KOPT-K1 (cell line): ENCODE measurements around the gene STARD8.
"Not testable (repeated sequence)": the region's sequence is repeated elsewhere in the genome, so short reads cannot be mapped to it uniquely, and the experiment has no call there.

ENCODE experiments used
- H3K27ac ChIP-seq: fragments of 200-600 bp; sonication (generic); 2 replicates; pipeline ENCODE4 v1.5.1; 2016; ENCODE audit warnings: antibody characterized with exemption, mild to moderate bottlenecking, low read depth, low read length; ENCODE audit not compliant: poor library complexity, severe bottlenecking
- H3K36me3 ChIP-seq: fragments of 200-600 bp; sonication (generic); 2 replicates; pipeline ENCODE4 v1.5.1; 2017; ENCODE audit warnings: antibody characterized with exemption, mild to moderate bottlenecking, low read length, moderate library complexity; ENCODE audit not compliant: insufficient read depth
- H3K9me3 ChIP-seq: fragments of 200-600 bp; sonication (generic); 2 replicates; pipeline ENCODE4 v1.5.1; 2017; ENCODE audit warnings: antibody characterized with exemption, low read length, mild to moderate bottlenecking; ENCODE audit not compliant: insufficient read depth, poor library complexity, severe bottlenecking

STARD8 gene

DNA sequence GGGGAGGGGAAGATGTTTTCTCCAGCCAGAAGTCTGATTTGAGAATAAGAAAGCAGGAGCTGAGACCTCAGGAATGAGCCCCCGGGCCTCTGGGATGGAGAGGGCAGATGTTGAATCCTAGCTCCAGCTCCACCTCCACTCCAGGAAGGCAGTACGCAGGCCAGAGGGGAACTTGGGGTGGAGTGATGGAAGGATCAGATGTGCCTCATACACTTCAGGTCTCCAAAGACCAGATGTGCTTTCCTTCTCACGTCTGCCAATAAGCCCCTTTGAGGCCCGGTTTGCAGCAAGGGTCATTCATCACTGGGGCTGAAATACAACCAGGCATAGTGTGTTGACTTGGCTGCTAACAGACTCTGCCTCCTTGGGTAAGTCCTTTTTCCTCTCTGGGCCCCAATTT is 28.1 kb downstream of the STARD8 start:
- no peaks in the 10 kb centered on the region for H3K9me3 ChIP-seq
- no peak overlapping the region for H3K27ac ChIP-seq
- H3K36me3 ChIP-seq = no peaks in the 10 kb centered on the region

DNA sequence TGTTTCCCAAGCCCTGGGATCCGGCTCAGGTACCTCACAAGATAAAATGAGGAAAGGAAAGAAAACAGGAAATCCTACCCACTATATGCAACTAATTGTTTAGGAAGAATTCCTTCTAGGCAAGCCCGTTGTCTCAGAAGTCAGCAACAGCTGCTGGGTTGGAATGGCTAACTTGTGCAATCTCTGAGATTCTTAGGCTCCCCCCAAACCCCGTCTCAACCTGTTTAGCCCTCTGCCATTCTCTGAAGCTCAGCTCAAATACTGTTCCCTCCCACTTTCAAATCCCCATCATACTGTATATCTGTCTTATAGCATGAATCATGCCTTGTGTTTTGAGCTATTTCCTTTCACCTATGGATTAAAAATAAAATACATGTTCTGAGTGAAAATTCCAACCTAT is 28.9 kb downstream of the STARD8 start:
- Histone ChIP-seq H3K36me3 (no peaks in the 10 kb centered on the region), H3K9me3 (no peaks in the 10 kb centered on the region), H3K27ac (no peak overlapping the region)

DNA sequence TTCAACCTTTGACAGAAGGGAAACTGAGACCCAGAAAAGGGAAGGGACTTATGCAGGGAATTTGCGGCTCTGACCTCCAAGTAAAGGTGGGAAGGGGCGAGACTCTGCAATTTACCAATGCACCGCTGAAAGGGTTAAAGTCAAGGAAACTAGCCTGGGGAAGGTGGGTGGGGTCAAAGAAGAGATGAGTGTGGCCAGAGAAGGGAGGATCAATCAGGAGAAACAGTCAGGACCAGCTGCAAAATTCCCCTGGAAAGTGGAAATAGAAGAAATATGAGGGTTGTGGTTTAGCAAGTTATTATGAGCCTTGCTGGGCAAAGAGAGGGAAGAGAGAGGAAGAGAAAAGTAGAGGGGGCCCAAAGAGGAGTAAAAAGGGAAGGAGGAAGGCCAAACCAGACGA is 30.5 kb downstream of the STARD8 start:
- Histone ChIP-seq H3K36me3 (no peaks in the 10 kb centered on the region), H3K9me3 (no peaks in the 10 kb centered on the region), H3K27ac (no peak overlapping the region)

DNA sequence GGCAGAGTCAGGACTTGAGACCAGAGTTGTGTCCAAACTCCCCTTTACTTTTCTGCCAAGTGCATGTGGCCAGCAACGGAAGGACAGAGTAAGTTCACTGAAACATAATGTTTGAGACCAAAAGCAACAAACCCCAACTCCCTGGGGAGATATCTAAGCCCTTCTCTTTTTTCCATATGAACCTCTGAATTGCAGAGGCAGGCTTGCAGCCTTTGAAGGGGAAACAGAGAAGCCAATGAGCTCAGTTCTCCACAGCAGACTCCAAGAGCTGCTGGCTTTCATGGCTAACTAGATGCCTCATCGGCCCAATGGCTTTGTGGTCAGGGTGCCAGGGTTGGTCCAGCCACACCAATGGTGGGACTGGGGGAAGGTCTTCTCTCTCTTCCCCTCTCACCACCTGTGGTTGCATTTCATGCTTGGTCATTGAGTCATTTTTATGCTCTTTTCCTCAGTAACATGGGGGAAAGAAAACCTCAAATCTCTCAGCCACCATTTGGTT is 34.0 kb downstream of the STARD8 start:
- H3K9me3 ChIP-seq = no peaks in the 10 kb centered on the region
- H3K27ac ChIP-seq = no peak overlapping the region
- H3K36me3 ChIP-seq = no peaks in the 10 kb centered on the region

DNA sequence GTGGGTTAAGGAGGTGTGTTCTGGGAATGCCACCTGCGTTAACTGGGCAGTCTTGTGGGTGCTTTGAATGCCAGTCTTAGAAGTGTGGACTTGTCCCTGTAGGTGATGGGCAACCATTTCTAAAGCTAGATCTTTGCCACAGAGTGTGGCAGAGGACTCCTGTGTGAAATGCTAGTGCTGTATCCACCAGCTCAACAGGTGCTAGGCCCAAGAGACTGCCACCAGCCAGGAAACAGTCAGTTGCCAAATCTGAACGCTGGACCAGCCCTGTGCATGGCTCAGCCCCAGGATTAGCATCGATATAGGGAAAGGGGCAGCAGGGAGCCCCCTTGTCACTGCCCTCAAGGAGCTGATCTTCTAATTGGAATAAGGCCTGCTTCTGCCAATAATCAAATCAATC is 35.3 kb downstream of the STARD8 start:
- H3K27ac ChIP-seq = no peak overlapping the region
- no peaks in the 10 kb centered on the region for H3K36me3 ChIP-seq
- H3K9me3 ChIP-seq = no peaks in the 10 kb centered on the region

DNA sequence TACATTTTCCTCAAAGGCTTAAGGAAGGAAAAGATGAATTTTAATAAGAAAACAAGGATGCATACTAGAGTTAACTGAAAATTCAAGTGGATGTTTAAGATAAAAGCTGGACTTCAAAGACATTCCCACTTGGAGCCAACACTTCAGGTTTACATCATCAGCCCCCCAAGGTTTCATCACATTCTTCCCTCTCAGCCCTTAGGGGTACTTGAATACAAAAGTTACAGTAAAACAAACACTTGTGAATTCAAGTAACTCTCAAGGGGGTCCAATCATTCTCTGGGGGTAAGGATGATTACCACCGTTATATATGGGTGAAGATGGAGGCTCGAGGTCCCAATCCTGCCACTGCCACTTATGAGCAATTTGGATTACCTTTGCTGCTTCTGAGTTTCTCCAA is 36.1 kb downstream of the STARD8 start:
- Histone ChIP-seq H3K36me3 (no peaks in the 10 kb centered on the region), H3K9me3 (no peaks in the 10 kb centered on the region), H3K27ac (no peak overlapping the region)

DNA sequence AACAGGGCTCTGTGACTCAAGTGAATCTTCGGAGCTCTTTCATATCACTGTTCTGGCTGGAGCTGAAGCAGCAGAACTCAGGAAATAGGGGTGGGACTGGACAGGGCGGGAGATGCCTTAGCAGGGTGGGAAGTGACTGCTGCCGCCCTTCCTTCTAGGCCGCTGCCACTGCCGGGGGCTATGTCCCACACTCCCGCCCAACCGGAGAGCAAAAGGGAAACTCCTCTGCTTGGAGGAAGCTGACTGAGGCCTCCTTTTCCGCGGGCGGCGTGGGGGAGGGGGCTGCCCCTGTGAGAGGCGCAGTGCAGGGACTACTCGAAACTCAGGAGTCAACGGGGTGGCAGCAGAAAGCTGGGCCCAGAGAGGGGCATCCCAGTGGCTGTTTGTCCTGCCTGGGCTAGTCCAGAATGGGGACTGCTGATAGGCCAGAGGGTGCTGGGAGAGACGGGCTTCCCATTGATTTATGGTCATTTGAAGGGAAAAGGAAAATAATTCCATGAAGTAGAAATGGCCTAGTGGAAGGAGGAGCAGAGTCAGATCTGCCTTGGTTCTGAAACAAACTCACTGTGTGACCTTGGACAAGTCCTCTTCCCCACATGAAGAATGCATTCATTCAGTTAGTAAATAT is 36.9 kb downstream of the STARD8 start:
- no peaks in the 10 kb centered on the region for H3K36me3 ChIP-seq
- no peaks in the 10 kb centered on the region for H3K9me3 ChIP-seq
- H3K27ac ChIP-seq = no peak overlapping the region

DNA sequence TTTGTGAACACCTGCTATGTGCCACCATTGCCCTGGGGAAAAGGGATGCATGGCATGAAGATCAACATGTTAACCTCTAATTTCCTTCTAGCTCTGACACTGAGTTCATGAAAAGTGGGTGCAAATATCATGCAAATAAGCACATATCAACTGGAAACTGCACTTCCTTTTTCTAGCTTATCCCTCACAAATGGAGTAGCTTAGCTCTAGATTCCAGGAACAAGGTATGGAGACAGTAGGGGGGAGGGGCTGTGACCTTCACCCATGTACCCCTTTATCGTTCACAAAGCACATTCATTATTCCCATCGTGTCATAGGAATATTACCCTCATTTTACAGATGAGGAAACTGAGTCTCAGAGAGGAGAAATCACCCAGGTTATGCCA is 37.4 kb downstream of the STARD8 start:
- Histone ChIP-seq H3K36me3 (no peaks in the 10 kb centered on the region), H3K9me3 (no peaks in the 10 kb centered on the region), H3K27ac (no peak overlapping the region)

DNA sequence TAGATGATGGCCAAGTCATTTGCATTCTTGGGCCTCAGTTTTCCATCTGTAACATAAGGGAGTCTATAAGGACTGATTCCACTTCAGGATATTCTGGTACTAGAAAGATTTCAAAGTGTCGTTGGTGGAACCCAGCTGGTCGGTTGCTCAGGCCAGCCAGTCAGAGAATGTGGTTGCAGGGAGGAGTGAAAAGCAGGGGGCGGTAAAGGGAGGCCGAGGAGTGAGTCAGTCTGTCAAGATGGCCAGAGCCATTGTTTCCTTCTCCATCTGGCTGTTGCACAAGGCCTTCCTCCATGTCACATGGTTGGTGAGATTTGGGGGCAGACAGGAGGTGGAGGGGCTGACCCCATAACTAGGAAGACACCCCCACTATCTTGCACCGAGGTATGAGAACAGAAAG is 38.2 kb downstream of the STARD8 start:
- Histone ChIP-seq H3K9me3 (no peaks in the 10 kb centered on the region), H3K36me3 (no peaks in the 10 kb centered on the region), H3K27ac (no peak overlapping the region)

DNA sequence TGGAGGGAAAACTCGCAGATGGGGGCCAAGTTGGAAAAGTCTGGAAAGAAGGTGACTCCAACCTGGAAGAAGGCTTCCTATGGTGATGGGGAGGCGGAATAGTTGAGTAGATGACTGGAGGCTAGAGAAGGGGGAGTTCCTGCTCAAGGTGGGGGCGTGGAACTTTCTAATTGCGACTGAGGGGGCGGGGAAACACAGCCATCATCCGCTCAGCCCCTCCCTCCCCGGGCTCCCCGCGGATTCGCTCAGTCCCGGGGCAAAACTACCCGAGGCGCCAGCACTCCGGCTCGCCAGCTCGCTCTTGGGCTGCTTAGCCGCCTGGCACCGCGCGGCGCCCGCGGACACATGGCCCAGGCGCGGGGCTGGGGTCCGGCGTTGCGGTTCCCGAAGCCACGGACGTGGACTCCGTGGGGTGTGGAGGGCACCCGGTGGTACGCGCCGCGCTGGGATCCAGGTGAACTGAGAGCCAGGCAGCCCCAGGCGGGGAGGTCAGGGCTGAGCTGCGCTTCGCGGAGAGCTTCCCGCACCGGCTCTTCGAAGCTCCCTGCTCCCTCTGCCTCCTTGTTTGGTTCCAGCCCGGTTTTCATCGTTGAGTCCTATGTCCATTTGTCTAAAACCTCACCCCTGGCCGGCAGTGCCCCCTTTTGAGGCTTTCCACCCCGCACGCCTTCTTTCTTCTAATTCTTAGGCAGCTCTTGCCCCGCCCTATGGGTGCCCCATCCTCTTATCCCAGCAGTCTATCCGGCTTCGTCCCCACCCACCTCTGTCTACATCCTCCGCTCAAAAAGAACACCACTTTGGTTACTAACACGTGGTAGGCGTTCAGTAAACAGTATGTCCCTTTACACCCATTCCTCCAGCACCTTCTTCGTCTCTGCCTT is 38.9 kb downstream of the STARD8 start:
- Histone ChIP-seq H3K27ac (no peak overlapping the region), H3K9me3 (no peaks in the 10 kb centered on the region), H3K36me3 (no peaks in the 10 kb centered on the region)

DNA sequence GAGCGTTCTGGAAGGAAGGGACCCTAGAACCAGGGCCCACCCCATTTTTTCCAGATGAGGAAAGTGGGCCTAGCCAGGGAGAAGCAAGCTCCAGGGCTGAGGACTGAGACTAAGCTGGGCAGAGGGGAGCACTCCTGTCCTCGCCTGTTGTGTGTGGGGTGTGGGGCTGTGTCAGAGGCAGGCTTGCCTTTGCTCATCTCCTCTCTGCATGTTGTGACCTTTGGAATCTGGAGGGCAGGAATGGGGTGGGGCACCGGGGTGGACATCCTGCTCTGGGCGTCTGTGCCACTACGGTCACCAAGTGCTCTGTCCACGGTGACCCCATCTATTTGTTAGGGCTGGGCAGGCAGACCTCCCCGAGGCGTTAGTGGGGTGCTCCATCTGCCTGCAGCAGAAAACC is 41.5 kb downstream of the STARD8 start:
- H3K9me3 ChIP-seq, H3K36me3 ChIP-seq, H3K27ac ChIP-seq: not testable (repeated sequence)

DNA sequence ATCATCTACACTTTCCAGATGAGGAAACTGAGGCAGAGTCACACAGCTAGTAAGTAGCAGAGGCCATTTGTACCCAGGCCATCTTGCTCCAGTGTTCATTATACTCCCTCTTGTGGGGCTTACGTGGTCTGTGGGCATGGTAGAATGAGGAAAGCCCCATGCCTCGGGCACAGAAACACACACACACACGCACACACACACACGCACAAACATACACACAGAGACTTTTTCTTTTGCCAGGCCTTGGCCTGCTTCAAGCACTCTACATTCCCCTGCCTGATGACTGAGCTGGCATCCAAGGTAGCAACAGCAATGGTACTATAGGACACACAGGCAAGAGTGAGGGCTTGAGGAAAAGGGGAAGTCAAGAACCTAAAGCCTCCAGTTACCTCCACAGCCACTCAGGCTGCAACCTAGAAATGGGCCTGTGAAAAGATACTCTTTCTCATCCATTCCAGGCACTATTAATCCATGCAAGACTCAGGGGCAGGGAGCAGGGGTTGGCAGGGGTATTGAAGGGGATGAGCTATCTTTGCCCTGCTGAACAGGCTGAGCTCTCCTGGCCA is 43.6 kb downstream of the STARD8 start:
- H3K36me3 ChIP-seq = no peaks in the 10 kb centered on the region
- H3K9me3 ChIP-seq = no peaks in the 10 kb centered on the region
- no peak overlapping the region for H3K27ac ChIP-seq

DNA sequence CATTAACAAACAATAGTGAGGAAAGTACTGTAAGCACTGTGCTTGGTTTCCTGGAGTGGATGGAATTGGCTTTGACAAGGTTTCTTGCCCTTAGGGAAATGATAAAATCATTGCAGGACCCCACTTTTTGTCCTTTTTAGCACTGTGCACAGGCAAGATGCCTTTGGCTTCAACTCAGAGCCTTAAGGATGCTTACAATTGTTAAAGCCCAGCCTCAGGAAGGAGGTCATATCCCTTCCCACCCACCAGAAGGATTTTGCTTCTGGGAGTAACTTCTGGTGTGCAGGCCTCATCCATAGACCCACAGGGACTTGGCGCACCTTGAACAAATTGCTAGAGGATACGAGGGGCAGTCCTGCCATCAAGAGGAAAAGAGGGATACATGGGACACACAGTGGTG is 44.5 kb downstream of the STARD8 start:
- H3K9me3 ChIP-seq = no peaks in the 10 kb centered on the region
- no peaks in the 10 kb centered on the region for H3K36me3 ChIP-seq
- H3K27ac ChIP-seq = no peak overlapping the region

DNA sequence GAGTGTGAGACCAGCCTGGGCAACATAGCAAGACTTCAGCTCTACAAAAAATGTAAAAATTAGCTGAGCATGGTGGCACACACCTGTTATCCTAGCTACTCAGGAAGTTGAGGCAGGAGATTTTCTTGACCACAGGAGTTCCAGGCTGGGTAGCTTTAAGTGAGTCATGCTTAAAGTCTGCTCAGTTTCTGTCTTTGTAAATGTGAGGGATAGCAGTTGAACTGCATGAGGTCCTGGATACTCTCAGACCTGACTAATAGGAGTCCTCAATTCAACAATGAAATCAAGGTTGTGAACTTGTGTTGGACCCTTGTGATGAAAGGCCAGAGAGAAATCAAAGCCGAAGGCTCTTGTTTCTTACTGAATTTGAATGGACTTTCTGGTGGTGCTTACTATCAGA is 45.2 kb downstream of the STARD8 start:
- Histone ChIP-seq H3K9me3 (no peaks in the 10 kb centered on the region), H3K36me3 (no peaks in the 10 kb centered on the region), H3K27ac (no peak overlapping the region)

DNA sequence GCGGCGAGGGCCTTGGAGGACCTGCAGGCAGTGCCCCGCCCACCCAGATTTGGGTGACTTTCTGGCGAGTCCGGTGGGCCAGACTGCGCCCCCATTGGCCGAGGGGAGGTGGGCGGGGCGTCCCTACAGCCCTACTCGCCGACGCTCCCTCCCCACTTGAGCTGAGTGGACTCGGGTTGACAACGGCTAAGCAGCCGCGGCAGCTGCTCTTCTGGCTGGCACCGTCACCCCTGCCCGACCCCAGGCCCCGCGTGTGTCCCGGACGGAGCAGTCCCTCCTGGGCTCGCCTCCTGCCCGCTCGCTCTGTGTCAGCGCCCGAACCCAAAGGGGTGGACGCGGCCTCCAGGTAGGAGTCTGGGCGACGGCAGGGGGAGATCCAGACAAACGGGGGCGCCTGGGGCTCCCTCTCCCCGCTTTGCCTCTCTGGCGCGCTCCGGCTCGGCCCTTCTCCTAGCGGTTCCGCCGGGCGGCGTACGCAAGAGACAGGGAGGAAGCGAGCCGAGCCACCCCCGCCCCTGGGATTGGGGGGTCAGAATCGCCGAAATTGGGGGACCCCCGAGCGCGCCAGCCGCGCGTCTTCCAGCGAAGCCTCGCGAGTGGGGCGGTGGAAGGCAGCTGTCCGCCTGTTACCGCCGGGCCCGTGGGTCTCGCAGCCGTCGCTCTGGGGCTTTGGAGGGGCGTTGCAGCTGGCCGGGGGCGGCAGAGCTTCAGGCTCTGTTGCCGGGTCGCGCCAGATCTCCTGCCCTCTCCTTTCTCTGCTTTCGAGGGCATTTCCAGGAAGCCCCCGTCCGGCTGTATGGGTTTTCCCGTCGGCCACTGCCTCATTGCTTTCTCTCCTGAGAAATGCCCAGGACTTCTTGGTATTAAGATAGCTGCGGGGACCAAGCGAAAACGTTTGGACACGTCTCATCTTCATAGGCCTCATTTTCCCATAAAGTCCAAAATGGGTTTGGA is 46.3 kb downstream of the STARD8 start:
- Histone ChIP-seq H3K27ac (no peak overlapping the region), H3K9me3 (no peaks in the 10 kb centered on the region), H3K36me3 (no peaks in the 10 kb centered on the region)
